22Rv1 (cell line): Measurements from ENCODE around the gene FKBP14.

ENCODE experiments used
- H3K27ac ChIP-seq: fragments of 450-650 bp; 2 replicates; pipeline ENCODE4 v1.5.1; 2017
- CTCF ChIP-seq: fragments of 450-650 bp; IDR thresholded peaks from 2 replicates; pipeline ENCODE4 v1.5.1; 2017; ENCODE audit warnings: mild to moderate bottlenecking
- ZFX ChIP-seq: fragments of 450-650 bp; IDR thresholded peaks from 2 replicates; pipeline ENCODE4 v1.6.1; 2017; ENCODE audit warnings: antibody characterized with exemption, borderline replicate concordance

Gene FKBP14

GRCh38 chr7:30026229-30027064, at the start of gene FKBP14:
Gene FKBP14 (minus strand): TSS chr7:30026702. CDS start chr7:30026508, 194 bp downstream.
- peak within 1 kb of the TSS; percentile 81 for H3K27ac ChIP-seq
- TF ChIP-seq ZFX (no peak), CTCF (no peak)

- H3K27ac ChIP-seq = no peak overlapping the region
- peak; percentile 86 for TF ChIP-seq CTCF
- TF ChIP-seq ZFX = no peak
These were observed 48.0 kb upstream of the FKBP14 start for GRCh38 chr7:30074422-30075030.

- no peak for TF ChIP-seq ZFX
- TF ChIP-seq CTCF = no peak
- no peak overlapping the region for H3K27ac ChIP-seq
These were observed 46.2 kb upstream of the FKBP14 start for GRCh38 chr7:30072735-30073134.

GRCh38 chr7:30070052-30070451, 43.5 kb upstream of the FKBP14 start:
- no peak overlapping the region for H3K27ac ChIP-seq
- TF ChIP-seq CTCF (no peak), ZFX (no peak)

- TF ChIP-seq CTCF (no peak), ZFX (no peak)
- no peak overlapping the region for H3K27ac ChIP-seq
These were observed 42.8 kb upstream of the FKBP14 start for GRCh38 chr7:30069096-30069867.

- TF ChIP-seq ZFX = no peak
- no peak for TF ChIP-seq CTCF
- no peak overlapping the region for H3K27ac ChIP-seq
These were observed 41.6 kb upstream of the FKBP14 start for GRCh38 chr7:30068117-30068516.
